ENCODE data around the gene SUPT3H. TPM values are rescaled to one million over a fixed set of nuclear protein-coding genes. Genes with fewer than 3 reads are reported as not detected.

Gene SUPT3H
- total RNA-seq: 10 to 100 TPM in 2 of 3 donors, 1 to 10 TPM in 1; 6.9 to 15.1 (median 13.6) TPM

DNA sequence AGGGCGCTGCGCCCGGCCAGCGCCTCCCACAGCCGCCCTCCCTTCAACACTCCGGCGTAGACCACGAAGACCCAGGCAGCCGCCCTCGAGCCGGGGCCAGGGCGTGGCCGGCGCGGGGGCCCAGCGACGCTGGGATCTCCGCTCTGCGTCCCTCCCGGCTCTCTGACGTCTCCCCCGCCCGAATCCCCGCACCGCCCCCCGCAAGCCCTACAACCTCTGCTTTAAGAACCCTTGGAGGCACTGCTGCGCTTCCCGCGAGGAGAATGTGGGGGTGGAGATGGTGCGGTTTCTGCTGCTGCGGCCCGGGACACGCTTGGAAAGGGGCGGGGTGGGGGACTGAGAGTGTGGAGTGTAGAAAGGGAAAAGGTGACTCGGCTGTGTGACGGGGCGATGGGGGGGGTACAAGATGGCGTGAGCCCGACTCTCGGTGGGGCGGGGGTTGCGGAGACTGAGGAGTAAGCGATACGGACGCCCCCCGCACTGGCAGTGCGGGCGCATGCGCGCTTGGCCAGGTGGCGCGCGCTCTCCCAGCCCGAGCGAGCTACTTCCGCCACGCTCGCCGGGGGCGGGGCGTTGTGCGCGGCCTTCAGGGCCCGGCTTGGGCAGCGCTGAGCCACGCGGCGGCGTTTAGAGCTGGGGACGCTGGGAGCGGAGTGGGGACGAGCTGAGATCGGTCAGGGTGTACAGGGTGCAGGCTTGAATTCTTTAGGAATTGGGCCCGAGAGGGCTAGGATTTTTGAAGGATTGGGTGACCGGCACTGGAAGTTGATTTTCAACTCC, at the start of gene SUPT3H:
SUPT3H (minus strand) TSS at position 381 of the 780 bp plus-strand sequence.
- H3K36me3 ChIP-seq: no peaks in the 10 kb centered on the region
- intact Hi-C loops (cut with DNase I; ENCODE audit: low total_unique reads): loop anchor here (2.0 kb wide), 1 partner anchor 73 kb away; no protein-coding TSS in a partner anchor
- peak within 1 kb of the TSS; percentile 65 to 93 (median 69) for H3K4me3 ChIP-seq
- H3K27me3 ChIP-seq: no peaks in the 10 kb centered on the region
- H3K4me1 ChIP-seq: no peaks in the 10 kb centered on the region
- H3K9me3 ChIP-seq: no peaks in the 10 kb centered on the region
- H3K27ac ChIP-seq: peak within 1 kb of the TSS; percentile 97 to 99
- TF ChIP-seq POLR2AphosphoS5 (IDR thresholded peaks at IDR 0.05): peak; percentile 70 to 85 (median 82)
- TF ChIP-seq, protein P1, sequence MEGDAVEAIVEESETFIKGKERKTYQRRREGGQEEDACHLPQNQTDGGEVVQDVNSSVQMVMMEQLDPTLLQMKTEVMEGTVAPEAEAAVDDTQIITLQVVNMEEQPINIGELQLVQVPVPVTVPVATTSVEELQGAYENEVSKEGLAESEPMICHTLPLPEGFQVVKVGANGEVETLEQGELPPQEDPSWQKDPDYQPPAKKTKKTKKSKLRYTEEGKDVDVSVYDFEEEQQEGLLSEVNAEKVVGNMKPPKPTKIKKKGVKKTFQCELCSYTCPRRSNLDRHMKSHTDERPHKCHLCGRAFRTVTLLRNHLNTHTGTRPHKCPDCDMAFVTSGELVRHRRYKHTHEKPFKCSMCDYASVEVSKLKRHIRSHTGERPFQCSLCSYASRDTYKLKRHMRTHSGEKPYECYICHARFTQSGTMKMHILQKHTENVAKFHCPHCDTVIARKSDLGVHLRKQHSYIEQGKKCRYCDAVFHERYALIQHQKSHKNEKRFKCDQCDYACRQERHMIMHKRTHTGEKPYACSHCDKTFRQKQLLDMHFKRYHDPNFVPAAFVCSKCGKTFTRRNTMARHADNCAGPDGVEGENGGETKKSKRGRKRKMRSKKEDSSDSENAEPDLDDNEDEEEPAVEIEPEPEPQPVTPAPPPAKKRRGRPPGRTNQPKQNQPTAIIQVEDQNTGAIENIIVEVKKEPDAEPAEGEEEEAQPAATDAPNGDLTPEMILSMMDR (IDR thresholded peaks at IDR 0.05): no peak
- TF ChIP-seq POLR2A (IDR thresholded peaks at IDR 0.05): peak; percentile 54
- DNase-seq (ENCODE audit: low spot score in 2 of 2): peak; percentile 74 to 85

DNA sequence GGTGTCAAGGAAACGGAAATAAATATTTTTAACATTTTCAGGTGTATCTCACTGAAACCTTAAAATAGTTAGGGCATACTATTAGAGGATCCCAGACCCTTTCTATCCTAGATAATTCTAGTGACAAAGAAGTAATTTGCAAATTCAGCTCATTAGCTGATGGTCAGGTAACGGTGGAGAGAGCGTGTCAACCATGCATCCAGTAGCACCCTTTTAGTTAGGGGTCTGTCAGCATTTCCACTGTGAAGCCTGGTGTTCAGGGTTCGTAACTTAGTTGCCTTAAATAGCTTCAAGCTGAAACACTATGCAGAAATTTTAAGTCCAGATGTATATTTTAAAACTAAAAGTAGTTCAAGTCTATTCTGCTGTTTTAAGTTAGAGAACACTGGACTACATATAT, 48.5 kb upstream of the SUPT3H start:
- no peak for DNase-seq (ENCODE audit: low spot score in 2 of 2)
- intact Hi-C loops (cut with DNase I; ENCODE audit: low total_unique reads): loop anchor here (10.0 kb wide), 1 partner anchor 419 kb away; no protein-coding TSS in a partner anchor
- Histone ChIP-seq H3K4me1 (peaks cover 0 to under 1% of the 10 kb centered on the region in 2 donors), H3K4me3 (no peak overlapping the region), H3K27ac (no peak overlapping the region), H3K36me3 (no peaks in the 10 kb centered on the region), H3K27me3 (peaks cover 0 to under 1% of the 10 kb centered on the region in 2 donors), H3K9me3 (no peaks in the 10 kb centered on the region)
- TF ChIP-seq POLR2AphosphoS5 (IDR thresholded peaks at IDR 0.05) (no peak), POLR2A (IDR thresholded peaks at IDR 0.05) (no peak)
- TF ChIP-seq, protein P1 (IDR thresholded peaks at IDR 0.05): no peak

DNA sequence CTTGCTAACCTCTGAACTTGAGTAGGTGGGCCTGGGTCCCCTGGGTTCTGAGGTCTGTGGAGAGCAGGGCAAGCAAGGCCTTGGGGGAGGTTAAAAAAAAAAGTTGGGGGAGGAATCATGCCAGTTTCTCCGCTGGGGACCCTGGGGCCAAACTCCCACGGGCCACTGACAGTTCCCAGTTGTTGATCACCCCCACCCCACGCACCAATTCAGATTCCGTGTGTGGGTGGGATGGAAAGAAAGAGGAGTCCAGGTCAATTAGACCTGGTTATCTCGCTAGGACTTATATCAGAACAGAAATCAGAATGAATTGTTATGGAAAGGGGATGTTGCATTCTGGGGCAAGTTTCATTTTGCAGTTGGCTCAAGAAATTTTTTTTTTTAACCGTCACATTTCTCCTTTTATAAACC, 46.7 kb upstream of the SUPT3H start:
- intact Hi-C loops (cut with DNase I; ENCODE audit: low total_unique reads): loop anchor here (10.0 kb wide), 1 partner anchor 420 kb away; no protein-coding TSS in a partner anchor
- Histone ChIP-seq H3K4me1 (peaks cover 0 to 13% of the 10 kb centered on the region in 2 donors), H3K36me3 (no peaks in the 10 kb centered on the region), H3K27ac (peak overlapping the region; percentile 84 to 96), H3K4me3 (peak overlapping the region; percentile 53 to 93 (median 76)), H3K9me3 (no peaks in the 10 kb centered on the region), H3K27me3 (peaks cover 0 to 15% of the 10 kb centered on the region in 2 donors)
- no peak for DNase-seq (ENCODE audit: low spot score in 2 of 2)
- TF ChIP-seq POLR2AphosphoS5 (IDR thresholded peaks at IDR 0.05): no peak
- TF ChIP-seq POLR2A (IDR thresholded peaks at IDR 0.05): no peak
- TF ChIP-seq, protein P1 (IDR thresholded peaks at IDR 0.05): no peak

DNA sequence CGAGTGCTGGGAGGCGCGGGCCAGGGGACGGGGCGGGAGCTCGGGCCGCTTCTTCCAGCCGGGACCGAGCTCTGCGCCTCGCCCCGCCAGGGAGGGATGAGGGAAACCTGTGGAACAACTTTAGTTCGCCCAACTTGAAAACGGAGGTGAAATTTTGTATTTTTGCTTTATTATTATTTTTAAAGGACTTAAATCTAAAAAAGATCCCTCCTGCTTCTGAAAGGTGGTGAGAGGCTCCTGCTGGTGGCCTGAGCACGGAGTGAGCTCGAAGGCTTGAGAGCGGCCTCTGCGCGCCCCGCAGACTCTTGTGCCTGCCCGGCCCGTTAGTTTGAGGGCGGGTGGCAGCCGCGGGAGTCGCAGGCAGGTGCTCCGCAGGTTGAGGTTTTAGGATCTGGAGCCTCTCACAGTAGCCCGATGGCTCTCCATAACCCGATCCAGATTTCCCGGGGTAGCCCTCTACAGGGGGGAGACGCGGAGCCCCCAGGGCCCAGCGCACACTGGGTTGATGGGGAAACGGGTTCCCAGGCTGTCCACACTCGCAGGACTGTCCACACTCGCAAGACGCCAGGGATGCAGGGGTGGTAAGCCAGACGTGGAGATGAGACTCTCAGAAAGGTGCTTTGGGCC, 46.2 kb upstream of the SUPT3H start:
- intact Hi-C loops (cut with DNase I; ENCODE audit: low total_unique reads): loop anchor here (10.0 kb wide), 1 partner anchor 421 kb away; no protein-coding TSS in a partner anchor
- Histone ChIP-seq H3K4me3 (peak overlapping the region; percentile 53 to 93 (median 76)), H3K36me3 (no peaks in the 10 kb centered on the region), H3K4me1 (peaks cover 0 to 13% of the 10 kb centered on the region in 2 donors), H3K27ac (peak overlapping the region; percentile 84 to 96), H3K9me3 (no peaks in the 10 kb centered on the region), H3K27me3 (peaks cover 0 to 16% of the 10 kb centered on the region in 2 donors)
- DNase-seq (ENCODE audit: low spot score in 2 of 2): no peak
- TF ChIP-seq, protein P1 (IDR thresholded peaks at IDR 0.05): no peak

Data from breast epithelium (tissue), 4 donors.